Measurements from ENCODE around the gene EXOC3. TPM values are rescaled to one million over a fixed set of nuclear protein-coding genes. Genes with fewer than 3 reads are reported as not detected.

Gene EXOC3
- total and polyA plus RNA-seq, 2 of the 8 experiments (the other 6 are each of a cell fraction or from before 2014, with no cell fraction given), result 14.4 to 30.0 TPM

DNA sequence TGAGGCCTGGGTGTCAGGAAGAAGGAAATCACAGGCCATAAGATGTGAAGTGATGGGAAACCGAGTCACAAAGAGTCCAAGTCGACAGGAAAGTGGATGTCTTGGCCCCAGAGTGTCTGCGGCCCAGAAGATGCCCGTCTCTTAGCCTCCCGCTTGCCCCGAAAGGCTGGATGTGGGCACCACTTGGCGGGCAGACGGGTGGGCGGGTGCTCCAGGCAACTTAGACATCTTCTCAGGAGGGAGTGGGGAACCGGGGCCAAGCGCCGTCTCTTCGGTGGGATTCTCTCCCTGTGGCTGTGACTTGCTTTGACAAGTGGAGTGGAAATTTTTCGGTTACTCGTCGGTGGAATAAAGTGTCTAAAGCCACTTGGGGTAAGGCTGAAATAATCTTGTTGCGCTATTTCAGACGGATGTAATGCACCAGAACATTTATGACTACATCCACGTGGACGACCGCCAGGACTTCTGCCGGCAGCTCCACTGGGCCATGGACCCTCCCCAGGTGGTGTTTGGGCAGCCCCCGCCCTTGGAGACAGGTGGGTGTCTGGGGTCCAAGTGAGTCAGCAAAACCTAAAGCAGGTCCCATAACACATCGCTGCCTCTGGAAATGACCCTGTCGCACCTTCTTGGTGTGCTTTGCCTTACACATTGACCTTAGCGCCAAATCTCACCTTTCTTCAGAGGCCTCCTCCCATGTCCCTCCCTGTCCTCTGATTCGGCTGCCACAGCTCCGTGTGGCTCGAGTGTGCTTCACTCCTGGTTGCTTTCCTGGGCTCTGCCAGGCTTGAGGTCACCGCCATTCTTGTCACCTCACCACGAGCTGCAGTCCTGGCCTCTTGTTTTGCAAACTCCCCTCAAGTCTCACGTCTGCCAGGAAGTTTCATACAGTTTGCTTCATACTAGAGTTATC lies 20.4 kb upstream of the EXOC3 start:
- CTCF ChIA-PET (ENCODE audit: partially characterized antibody), result interaction anchor here (1.0 to 2.0 kb wide), 5 partner anchors 8 to 84 kb away, joined by 3 to 6 read pairs (median 4); no protein-coding TSS in a partner anchor
- H3K27ac ChIP-seq (ENCODE audit: low read depth, low read length), result no peak overlapping the region

More for the DNA sequence above, 20.4 kb upstream of the EXOC3 start:
- FAIRE-seq (no peak), DNase-seq (ENCODE audit: low read depth in 1 of 2, low spot score in 2 of 2) (no peak)
- Histone ChIP-seq H2AFZ (ENCODE audit: low read length) (no peak overlapping the region), H3K4ac (replicated peaks; ENCODE audit: insufficient read length, low read depth, low read length) (no peak overlapping the region), H2BK20ac (ENCODE audit: low read length) (no peak overlapping the region), H3K4me2 (ENCODE audit: insufficient read depth in 1 of 2, low read depth in 2 of 2, low read length in 2 of 2) (no peak overlapping the region), H3K14ac (ENCODE audit: insufficient read length) (no peak overlapping the region), H4K20me1 (replicated peaks in 1 of 2; ENCODE audit: control insufficient read depth in 1 of 2, insufficient read depth in 2 of 2, low read length in 2 of 2) (peaks cover 0 to 4% of the 10 kb centered on the region in 2 experiments), H3K9me3 (ENCODE audit: insufficient read depth in 2 of 2, low read depth in 1 of 2, low read length in 1 of 2) (no peaks in the 10 kb centered on the region; a peak in 1 of 4 replicates), H2BK5ac (ENCODE audit: low read depth, low read length) (no peak overlapping the region), H2BK120ac (replicated peaks; ENCODE audit: low read depth, low read length) (no peak overlapping the region), H2BK15ac (ENCODE audit: low read length) (no peak overlapping the region), H3K23me2 (ENCODE audit: low read depth, low read length) (peaks cover 10% of the 10 kb centered on the region; the same call in 1 of the 2 replicates), H3K36me3 (ENCODE audit: control insufficient read depth in 2 of 4, insufficient read depth in 4 of 4, low read length in 3 of 4) (no peaks in the 10 kb centered on the region), H2AK5ac (ENCODE audit: low read depth, low read length) (no peak overlapping the region), H3K9ac (replicated peaks in 1 of 4; ENCODE audit: extremely low read depth in 1 of 4, low read depth in 3 of 4, low read length in 3 of 4) (no peak overlapping the region), H4K5ac (ENCODE audit: insufficient read length, low read depth, low read length) (no peak overlapping the region), H3K18ac (ENCODE audit: extremely low read depth, low read length) (no peak overlapping the region), H3K4me3 (ENCODE audit: extremely low read depth in 1 of 4, insufficient read depth in 2 of 4, low read depth in 3 of 4, low read length in 4 of 4) (no peak overlapping the region), H2BK12ac (ENCODE audit: low read depth, low read length) (no peak overlapping the region; the same call in 1 of the 2 replicates), H4K8ac (ENCODE audit: extremely low read depth, insufficient read depth, low read length) (no peak overlapping the region), H3K56ac (replicated peaks; ENCODE audit: insufficient read length, low read depth, low read length) (no peak overlapping the region), H4K91ac (replicated peaks; ENCODE audit: insufficient read length, low read length) (no peak overlapping the region), H3K4me1 (replicated peaks in 1 of 4; ENCODE audit: control insufficient read depth in 3 of 4, insufficient read depth in 4 of 4, low read length in 3 of 4) (peaks cover 0 to 6% (median 0%) of the 10 kb centered on the region in 4 experiments; a peak in 1 of 7 replicates), H3K79me2 (ENCODE audit: control insufficient read depth in 1 of 2, insufficient read depth in 2 of 2, low read length in 2 of 2) (no peaks in the 10 kb centered on the region), H3K23ac (ENCODE audit: insufficient read length) (no peak overlapping the region), H3K27me3 (replicated peaks in 1 of 4; ENCODE audit: control insufficient read depth in 3 of 4, extremely low read depth in 1 of 4, insufficient read depth in 3 of 4, low read length in 3 of 4) (no peaks in the 10 kb centered on the region), H3K79me1 (ENCODE audit: low read depth, low read length) (no peaks in the 10 kb centered on the region)
- POLR2A ChIA-PET (ENCODE audit: partially characterized antibody), result interaction anchor here (0.8 kb wide), 1 partner anchor 23 kb away, joined by 3 read pairs; no protein-coding TSS in a partner anchor
- no peak for TF ChIP-seq BRCA1 (IDR thresholded peaks at IDR 0.05; ENCODE audit: low read depth, low read length)
- TF ChIP-seq CEBPB (IDR thresholded peaks at IDR 0.05; ENCODE audit: low read depth, low read length), result no peak
- no peak for TF ChIP-seq POU5F1 (IDR thresholded peaks at IDR 0.05; ENCODE audit: low read depth, low read length)
- TF ChIP-seq RXRA (IDR thresholded peaks at IDR 0.05; ENCODE audit: insufficient read depth, low read depth, low read length), result no peak
- no peak for TF ChIP-seq SIN3A (conservative IDR thresholded peaks at IDR 0.05 in 1 of 2, IDR thresholded peaks at IDR 0.05 in 1 of 2; ENCODE audit: low read depth in 1 of 2, low read length in 2 of 2)
- TF ChIP-seq CTCF (IDR thresholded peaks at IDR 0.05; ENCODE audit: control extremely low read depth in 1 of 3, insufficient read depth in 1 of 3, low read depth in 1 of 3, low read length in 3 of 3), result no peak
- no peak for TF ChIP-seq JUN (IDR thresholded peaks at IDR 0.05; ENCODE audit: low read depth, low read length)
- WGBS, 2 experiments (ENCODE audit: extremely low coverage in 1 of 2, insufficient coverage in 1 of 2, insufficient read length in 1 of 2, insufficient replicate concordance in 2 of 2, low coverage in 1 of 2, low lambda C conversion rate in 2 of 2, missing lambda C conversion rate in 1 of 2), result 92% methylated on average over 31 of the region's 32 CpGs; no CpG with 5 or more reads in 1 of the 2 experiments
